SK-N-SH treated with all-trans-retinoic acid at 6 μM for 48 hours (cell line): ENCODE data around the gene LRFN2.

Experiments
- ARNTL ChIP-seq: fragments of 450-650 bp; formaldehyde crosslinking; IDR thresholded peaks from 2 replicates; pipeline ENCODE4 v1.5.0; 2020; ENCODE audit warnings: low read depth, mild to moderate bottlenecking, moderate library complexity, borderline replicate concordance
- BACH2 ChIP-seq: fragments of 250-450 bp; sonication (Bioruptor Pico); IDR thresholded peaks from 2 replicates; pipeline ENCODE4 v1.9.0; 2021; ENCODE audit warnings: mild to moderate bottlenecking, borderline replicate concordance
- CREB5 ChIP-seq: fragments of 250-450 bp; sonication (Bioruptor Pico); IDR thresholded peaks from 2 replicates; pipeline ENCODE4 v1.5.1; 2020; ENCODE audit warnings: low read depth, mild to moderate bottlenecking, moderate library complexity
- ESRRG ChIP-seq: fragments of 250-450 bp; sonication (Bioruptor Pico); IDR thresholded peaks from 2 replicates; pipeline ENCODE4 v1.6.1; 2021; ENCODE audit warnings: mild to moderate bottlenecking
- ISL1 ChIP-seq: fragments of 250-450 bp; sonication (Bioruptor Pico); IDR thresholded peaks from 2 replicates; pipeline ENCODE4 v2.1.2; 2022; ENCODE audit warnings: mild to moderate bottlenecking, moderate library complexity
- POU6F1 ChIP-seq: fragments of 250-450 bp; sonication (Bioruptor Pico); IDR thresholded peaks from 2 replicates; pipeline ENCODE4 v1.8.0; 2021; ENCODE audit warnings: low read depth, mild to moderate bottlenecking, moderate library complexity, borderline replicate concordance
- PPARA ChIP-seq: fragments of 250-450 bp; sonication (Bioruptor Pico); IDR thresholded peaks from 2 replicates; pipeline ENCODE4 v1.5.0; 2020; ENCODE audit warnings: mild to moderate bottlenecking, borderline replicate concordance
- RARB ChIP-seq: fragments of 250-450 bp; sonication (Bioruptor Pico); IDR thresholded peaks from 2 replicates; pipeline ENCODE4 v1.8.0; 2021; ENCODE audit warnings: mild to moderate bottlenecking, moderate library complexity
- TSHZ2 ChIP-seq: fragments of 250-450 bp; sonication (Bioruptor Pico); IDR thresholded peaks from 2 replicates; pipeline ENCODE4 v1.5.0; 2020; ENCODE audit warnings: mild to moderate bottlenecking, moderate library complexity
- ZFP3 ChIP-seq: fragments of 250-450 bp; sonication (Bioruptor Pico); IDR thresholded peaks from 2 replicates; pipeline ENCODE4 v1.5.0; 2020; ENCODE audit warnings: mild to moderate bottlenecking, moderate library complexity
- ZFP30 ChIP-seq: fragments of 450-650 bp; formaldehyde crosslinking; IDR thresholded peaks from 2 replicates; pipeline ENCODE4 v1.5.0; 2022; ENCODE audit warnings: mild to moderate bottlenecking, moderate library complexity
- ZNF70 ChIP-seq: fragments of 450-650 bp; formaldehyde crosslinking; IDR thresholded peaks from 2 replicates; pipeline ENCODE4 v1.5.0; 2020; ENCODE audit warnings: mild to moderate bottlenecking, moderate library complexity

DNA sequence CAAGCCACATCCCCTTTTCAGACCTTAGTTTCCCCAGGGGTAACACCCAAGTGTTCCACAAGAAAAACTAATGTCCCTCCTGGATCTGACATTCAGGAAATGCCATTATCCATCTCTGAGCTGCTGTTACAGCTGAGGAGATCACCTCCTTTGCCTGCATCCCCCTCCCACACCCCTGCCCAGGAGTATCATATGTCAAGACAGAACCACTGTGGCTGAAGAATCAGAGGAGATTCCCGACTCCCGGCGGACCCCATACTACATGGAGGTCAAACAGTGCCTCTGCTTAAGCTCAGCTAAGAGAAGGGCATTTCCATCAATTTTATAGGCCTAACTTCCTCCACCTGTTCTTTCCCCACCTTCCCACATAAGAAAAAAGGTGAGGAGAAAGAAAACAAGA lies 36.8 kb upstream of the LRFN2 start:
- TF ChIP-seq PPARA (CRISPR knock-in tag) (no peak), ESRRG (CRISPR knock-in tag) (no peak), RARB (CRISPR knock-in tag) (no peak), ZNF70 (CRISPR knock-in tag) (no peak), ARNTL (CRISPR knock-in tag) (no peak), ZFP3 (CRISPR knock-in tag) (no peak), POU6F1 (CRISPR knock-in tag) (no peak), BACH2 (CRISPR knock-in tag) (no peak), ZFP30 (CRISPR knock-in tag) (no peak), ISL1 (CRISPR knock-in tag) (no peak), CREB5 (CRISPR knock-in tag) (no peak), TSHZ2 (CRISPR knock-in tag) (no peak)
